Measurements from ENCODE around the gene GABARAPL1.
A peak's percentile ranks its signal among the peaks of the same experiment; 100 is the strongest.
"Not testable (repeated sequence)": the region's sequence is repeated elsewhere in the genome, so short reads cannot be mapped to it uniquely, and the experiment has no call there.

The GABARAPL1 gene

DNA sequence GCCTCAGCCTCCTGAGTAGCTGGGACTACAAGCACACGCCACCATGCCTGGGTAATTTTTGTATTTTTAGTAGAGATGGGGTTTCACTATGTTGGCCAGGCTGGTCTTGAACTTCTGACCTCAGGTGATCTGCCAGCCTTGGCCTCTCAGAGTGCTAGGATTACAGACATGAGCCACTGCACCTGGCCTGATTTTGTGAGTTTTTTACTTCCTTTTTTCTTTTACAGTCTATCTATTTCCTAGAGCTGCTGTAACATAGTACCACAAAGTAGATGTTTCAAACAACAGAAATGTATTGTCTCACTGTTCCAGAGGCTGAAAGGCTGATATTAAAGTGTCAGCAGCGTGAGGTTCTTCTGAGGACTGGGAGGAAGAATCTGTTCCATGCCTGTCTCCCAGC lies 8.2 kb upstream of the GABARAPL1 start:
- DNase-seq (ENCODE audit: low read depth), result not testable (repeated sequence)

DNA sequence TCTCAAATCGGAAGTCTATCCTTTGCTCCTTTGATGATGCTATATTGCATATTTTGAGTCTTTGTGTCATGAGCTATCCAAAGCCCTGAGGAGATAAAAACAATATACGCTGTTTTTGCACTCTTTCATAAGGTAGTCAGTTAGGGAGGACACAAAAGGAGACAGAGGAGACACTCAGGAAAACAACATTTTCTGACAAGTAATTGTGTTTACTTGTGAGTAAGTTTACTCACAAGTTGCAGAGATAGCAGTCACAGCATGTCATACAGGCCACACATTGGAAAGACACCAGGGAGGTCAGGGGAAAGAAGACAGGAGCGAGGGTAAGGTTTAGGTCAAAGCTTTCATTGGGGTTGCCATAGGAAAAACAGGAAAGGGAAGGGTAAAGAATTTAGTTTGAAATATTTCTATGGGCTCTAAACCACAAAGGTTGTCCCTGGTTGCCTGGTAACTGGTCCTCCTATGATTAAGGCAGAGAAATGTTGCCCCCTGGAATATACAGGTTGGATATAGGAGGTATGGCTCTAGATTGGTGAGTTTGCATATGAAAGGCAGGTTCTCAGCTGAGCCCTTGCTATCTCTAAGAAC lies 7.4 kb upstream of the GABARAPL1 start:
- DNase-seq (ENCODE audit: low read depth), result no peak

DNA sequence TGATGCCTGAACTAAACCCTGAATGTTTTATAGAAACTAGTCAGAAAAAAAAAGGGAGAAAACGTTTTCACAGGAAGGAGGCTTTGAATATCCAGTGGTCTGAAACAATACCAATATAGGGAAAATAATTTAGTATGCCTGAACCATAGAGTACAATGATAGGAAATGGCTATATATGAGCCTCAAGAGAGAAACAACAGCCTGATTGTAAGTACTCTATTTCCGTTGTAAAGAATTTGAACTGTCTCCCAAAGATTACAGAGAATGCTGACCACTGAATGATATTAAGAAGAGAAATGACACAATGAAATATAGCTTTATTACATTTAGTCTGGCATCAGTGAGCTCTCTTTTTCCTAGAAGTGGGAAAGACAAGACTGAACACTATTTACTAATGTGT lies 5.5 kb upstream of the GABARAPL1 start:
- DNase-seq (ENCODE audit: low read depth), result no peak

- DNase-seq (ENCODE audit: low read depth), result no peak
Observed at GRCh38 chr12:10210225-10210624, 2.5 kb upstream of the GABARAPL1 start.

- DNase-seq (ENCODE audit: low read depth), result no peak
Observed at GRCh38 chr12:10211101-10211939, 1.4 kb upstream of the GABARAPL1 start.

DNA sequence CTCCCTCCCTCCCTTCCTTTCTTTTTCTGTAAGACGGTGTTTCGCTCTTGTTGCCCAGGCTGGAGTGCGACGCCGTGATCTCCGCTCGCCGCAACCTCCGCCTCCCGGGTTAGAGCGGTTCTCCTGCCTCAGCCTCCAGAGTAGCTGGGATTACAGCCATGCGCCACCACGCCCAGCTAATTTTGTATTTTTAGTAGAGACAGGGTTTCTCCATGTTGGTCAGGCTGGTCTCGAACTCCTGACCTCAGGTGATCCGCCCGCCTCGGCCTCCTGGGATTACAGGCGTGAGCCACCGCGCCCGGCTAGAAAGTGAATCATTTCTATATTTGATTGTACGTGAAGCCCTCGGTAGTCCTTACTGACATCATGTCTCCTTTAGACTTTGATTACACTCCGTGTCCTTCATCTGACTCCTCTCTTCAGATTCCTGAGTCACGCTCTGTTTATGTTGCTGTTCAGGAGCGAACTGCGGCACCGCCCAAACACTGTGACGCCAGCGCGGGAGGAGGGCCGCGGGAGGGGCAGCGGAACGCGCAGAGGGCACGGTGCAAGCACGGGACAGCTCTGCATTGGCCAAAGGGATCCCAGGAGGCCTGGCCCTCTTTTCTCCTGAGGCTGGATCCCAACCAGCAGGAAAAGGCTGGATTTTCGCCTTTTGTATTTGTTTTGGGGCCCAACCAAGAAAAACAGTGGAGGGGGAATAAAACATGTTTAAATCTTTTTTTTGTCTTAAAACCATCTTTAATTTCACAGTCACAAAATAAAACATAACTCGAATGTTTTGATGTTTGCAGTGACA lies 538 bp upstream of the GABARAPL1 start:
- peak; percentile 66 for DNase-seq (ENCODE audit: low read depth)

DNA sequence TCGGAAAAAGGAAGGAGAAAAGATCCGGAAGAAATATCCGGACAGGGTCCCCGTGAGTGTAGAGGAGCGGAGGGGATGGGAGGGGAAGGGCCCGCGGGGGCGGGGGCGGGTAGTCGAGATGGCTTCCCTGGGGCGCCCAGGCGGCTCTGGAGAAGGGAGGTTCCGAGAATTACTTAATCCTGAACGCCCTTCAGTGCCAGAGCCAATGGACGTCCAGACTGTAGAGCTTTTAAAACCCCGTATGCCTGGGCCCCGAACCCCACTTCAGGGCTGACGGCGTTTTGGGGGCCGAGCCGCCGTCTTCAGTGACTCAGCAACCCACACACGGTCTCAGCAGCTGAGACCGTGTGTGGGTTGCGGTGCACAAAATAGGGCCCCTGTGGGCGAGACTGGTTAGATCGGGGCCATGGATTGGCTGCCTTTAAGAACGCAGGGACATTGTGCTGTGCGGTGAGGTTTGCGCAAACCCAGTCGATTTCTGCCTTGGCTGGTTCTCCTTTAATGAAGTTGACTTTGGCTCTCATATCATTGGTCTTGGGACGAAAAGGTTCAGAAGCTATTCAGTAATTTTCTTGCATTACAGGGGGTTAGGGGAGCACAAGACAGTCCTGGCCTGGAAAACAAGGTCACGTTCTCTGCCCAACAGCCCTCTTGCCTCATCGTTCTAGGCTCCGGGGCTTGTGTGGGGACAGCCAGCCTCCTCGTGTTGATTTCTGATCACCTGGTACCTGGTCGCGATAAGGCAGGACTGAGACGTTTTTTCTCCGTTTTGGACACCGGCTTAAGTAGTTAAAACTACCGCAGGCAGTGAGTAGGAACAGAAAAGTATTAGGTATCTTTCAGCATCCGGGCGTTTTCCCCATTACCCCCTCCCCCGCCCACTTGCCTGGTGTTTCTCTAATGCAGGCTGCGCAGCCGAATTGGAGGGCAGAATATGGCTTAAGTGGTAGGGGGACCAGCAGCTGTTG lies 775 bp downstream of the GABARAPL1 start:
- DNase-seq (ENCODE audit: low read depth), result peak; percentile 50

DNA sequence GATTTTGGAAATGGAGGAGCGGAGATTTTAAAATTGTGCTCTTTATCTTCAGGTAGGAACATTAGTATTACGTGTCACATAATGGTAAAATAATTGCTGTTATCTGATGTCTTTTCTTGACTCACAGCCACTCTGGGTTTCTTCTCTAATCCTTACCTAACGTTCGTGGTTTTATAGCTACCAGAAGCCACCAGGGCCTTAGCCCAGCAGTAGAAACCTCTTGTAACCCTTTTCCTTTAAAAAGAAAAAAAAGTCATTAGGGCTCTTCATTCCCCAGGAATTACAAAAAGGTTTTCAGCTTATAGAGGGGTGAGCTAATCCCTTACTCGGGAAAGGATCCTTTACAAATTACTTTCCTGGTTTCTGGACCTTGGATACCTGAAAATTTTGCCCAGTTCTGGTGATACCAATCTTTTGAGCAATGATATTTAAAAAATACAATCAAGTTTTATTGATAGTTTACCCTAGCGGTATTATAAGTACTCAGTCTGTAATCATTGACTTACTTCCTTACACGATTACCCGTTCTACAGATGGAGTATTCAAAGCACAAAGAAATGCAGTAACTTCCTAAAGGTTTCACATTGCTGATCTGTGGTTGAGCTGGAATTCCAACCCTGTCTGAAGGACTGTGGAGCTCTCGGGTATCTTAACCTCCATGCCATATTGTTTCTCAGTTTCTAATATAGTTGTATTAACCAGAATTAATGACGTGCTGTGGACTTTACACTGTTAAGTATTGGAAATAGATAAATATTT lies 1.6 kb downstream of the GABARAPL1 start:
- DNase-seq (ENCODE audit: low read depth), result no peak

GRCh38 chr12:10214895-10215267 lies 2.2 kb downstream of the GABARAPL1 start:
- DNase-seq (ENCODE audit: low read depth), result no peak

GRCh38 chr12:10215436-10215835 lies 2.8 kb downstream of the GABARAPL1 start:
- no peak for DNase-seq (ENCODE audit: low read depth)

DNA sequence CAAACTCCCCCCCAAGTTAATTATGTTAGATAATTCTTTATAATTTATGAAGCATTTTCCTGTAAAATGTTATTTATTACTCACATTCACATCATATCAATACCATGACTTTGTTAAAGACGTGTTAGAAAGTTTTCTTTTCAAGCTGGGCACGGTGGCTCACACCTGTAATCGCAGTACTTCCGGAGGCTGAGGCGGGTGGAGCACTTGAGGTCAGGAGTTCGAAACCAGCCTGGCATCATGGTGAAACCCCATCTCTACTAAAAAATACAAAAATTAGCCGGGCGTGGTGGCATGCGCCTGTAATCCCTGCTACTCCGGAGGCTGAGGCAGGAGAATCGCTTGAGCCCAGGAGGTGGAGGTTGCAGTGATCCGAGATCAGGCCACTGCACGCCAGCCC lies 3.3 kb downstream of the GABARAPL1 start:
- DNase-seq (ENCODE audit: low read depth), result not testable (repeated sequence)

GRCh38 chr12:10218021-10218420 lies 5.3 kb downstream of the GABARAPL1 start:
- no peak for DNase-seq (ENCODE audit: low read depth)

GRCh38 chr12:10220398-10221077 lies 7.9 kb downstream of the GABARAPL1 start:
- DNase-seq (ENCODE audit: low read depth), result no peak

- no peak for DNase-seq (ENCODE audit: low read depth)
Observed at GRCh38 chr12:10221846-10222245, 9.2 kb downstream of the GABARAPL1 start.

- no peak for DNase-seq (ENCODE audit: low read depth)
Observed at GRCh38 chr12:10223208-10223607, 10.5 kb downstream of the GABARAPL1 start.

DNA sequence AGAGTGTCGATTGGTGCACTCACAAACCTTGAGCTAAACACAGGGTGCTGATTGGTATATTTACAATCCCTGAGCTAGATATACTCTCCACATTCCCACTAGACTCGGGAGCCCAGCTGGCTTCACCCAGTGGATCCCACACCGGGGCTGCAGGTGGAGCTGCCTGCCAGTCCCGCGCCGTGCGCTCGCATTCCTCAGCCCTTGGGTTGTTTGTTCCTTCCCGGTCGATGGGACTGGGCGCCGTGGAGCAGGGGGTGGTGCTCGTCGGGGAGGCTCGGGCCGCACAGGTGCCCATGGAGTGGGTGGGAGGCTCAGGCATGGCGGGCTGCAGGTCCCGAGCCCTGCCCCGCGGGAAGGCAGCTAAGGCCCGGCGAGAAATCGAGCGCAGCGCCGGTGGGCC lies 12.7 kb downstream of the GABARAPL1 start:
- DNase-seq (ENCODE audit: low read depth), result not testable (repeated sequence)

DNA sequence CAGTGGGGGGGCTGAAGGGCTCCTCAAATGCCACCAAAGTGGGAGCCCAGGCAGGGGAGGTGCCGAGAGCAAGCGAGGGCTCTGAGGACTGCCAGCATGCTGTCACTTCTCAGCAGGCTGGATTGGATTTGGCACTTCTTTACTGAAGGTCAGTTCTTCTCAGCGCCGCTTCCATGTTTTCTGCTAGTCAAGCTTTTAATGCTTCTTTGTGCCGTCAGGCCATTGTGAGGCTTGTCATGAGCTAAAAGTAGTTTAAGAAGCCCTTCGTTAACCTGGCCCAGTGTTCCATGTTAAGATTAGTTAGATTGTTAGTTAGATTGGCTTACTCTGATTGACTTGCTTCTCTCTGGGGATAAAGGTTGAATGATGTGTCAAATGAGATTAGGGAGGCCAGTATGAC lies 13.4 kb downstream of the GABARAPL1 start:
- DNase-seq (ENCODE audit: low read depth), result no peak

DNA sequence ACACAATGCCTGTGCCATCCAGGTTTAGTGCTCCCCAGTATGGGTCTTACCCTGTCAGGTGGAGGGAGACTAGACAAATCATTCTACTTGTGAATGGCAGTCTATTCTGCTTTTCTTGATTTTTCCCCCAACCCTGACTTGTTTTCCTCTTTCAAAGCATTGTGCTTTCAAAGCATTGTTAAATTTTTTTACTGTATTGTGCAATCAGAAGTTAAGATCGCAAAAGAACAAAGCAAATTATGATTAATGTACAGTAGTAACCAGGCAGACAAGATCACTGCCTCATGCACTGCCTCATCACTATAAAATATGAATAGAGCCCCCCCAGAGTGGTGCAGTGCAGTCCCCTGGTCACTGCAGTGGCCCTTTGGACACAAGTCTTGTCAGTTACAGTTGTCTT lies 14.1 kb downstream of the GABARAPL1 start:
- DNase-seq (ENCODE audit: low read depth), result no peak

GRCh38 chr12:10227648-10228047 lies 15.0 kb downstream of the GABARAPL1 start:
- no peak for DNase-seq (ENCODE audit: low read depth)

DNA sequence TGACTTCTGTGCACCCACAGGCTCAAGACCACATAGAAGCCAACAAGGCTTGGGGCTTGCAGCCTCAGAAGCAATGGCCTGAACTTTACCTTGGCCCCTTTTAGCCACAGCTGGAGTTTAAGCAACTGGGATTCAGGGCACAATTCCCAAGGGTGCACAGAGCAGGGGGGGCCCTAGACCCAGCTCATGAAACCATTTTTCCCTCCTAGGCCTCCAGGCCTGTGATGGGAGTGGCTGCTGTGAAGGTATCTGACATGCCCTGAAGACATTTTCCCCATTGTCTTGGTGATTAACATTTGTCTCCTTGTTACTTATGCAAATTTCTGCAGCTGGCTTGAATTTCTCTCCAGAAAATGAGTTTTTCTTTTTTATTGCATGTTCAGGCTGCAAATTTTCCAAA lies 21.9 kb downstream of the GABARAPL1 start:
- no peak for DNase-seq (ENCODE audit: low read depth)
